ENCODE measurements around the gene IGF1R. TPM values are rescaled to one million over a fixed set of nuclear protein-coding genes. Genes with fewer than 3 reads are reported as not detected.

IGF1R gene
- total and polyA plus RNA-seq, 2 of the 13 experiments (the other 11 are each of a cell fraction or from before 2014, with no cell fraction given): 15.9 to 18.4 TPM

GRCh38 chr15:98981851-98982722 is 333.7 kb downstream of the IGF1R start (continued):
- TF ChIP-seq JUN (CRISPR knock-in tag; IDR thresholded peaks at IDR 0.05) (no peak), SNAPC5 (CRISPR knock-in tag; IDR thresholded peaks at IDR 0.05; ENCODE audit: borderline replicate concordance) (no peak), ZNF800 (CRISPR knock-in tag; IDR thresholded peaks at IDR 0.05) (no peak)

- H3K4me3 ChIP-seq (replicated peaks in 1 of 3; ENCODE audit: insufficient read depth in 1 of 3, low read depth in 2 of 3, low read length in 3 of 3): no peak overlapping the region
- in situ Hi-C loops (cut with HindIII; ENCODE audit: extremely low pct_ligation_motif_present, low pct_unique_long_range_greater_than_20kb): no loop called here
- ChIA-PET CTCF (ENCODE audit: low intra/inter-chr PET ratio, low total read pairs) (no interaction called here), POLR2A (no interaction called here)
- TF ChIP-seq MAFK (conservative IDR thresholded peaks at IDR 0.05 in 1 of 2, IDR thresholded peaks at IDR 0.05 in 1 of 2; ENCODE audit: low read length in 2 of 2) (peak; percentile 50 to 52; a peak in 2 of 4 replicates), ZNF766 (CRISPR knock-in tag; IDR thresholded peaks at IDR 0.05; ENCODE audit: borderline replicate concordance) (no peak), MAFF (IDR thresholded peaks at IDR 0.05; ENCODE audit: low read depth, low read length) (peak; percentile 38; the same call in 1 of the 2 replicates)
- no peaks in the 10 kb centered on the region for H3K36me3 ChIP-seq (replicated peaks in 1 of 2; ENCODE audit: control insufficient read depth in 1 of 2, insufficient read depth in 2 of 2, low read length in 2 of 2)
- no peak for DNase-seq (ENCODE audit: low spot score)
- H3K4me1 ChIP-seq (ENCODE audit: insufficient read depth, low read length): 0 out of 2 replicates have a peak, but pooled peaks cover 9% of the 10 kb centered on the region
- WGBS (ENCODE audit: low lambda C conversion rate): 26% methylated on average over 2 of the region's 2 CpGs
- no peaks in the 10 kb centered on the region for H3K79me2 ChIP-seq (ENCODE audit: insufficient read depth, low read length)
- H3K4me2 ChIP-seq (ENCODE audit: low read depth, low read length): no peak overlapping the region
- H3K9me3 ChIP-seq (ENCODE audit: low read length): peaks cover 11% of the 10 kb centered on the region; the same call in 1 of the 2 replicates
- intact Hi-C loops (cut with micrococcal nuclease; ENCODE audit: unreplicated experiment): no loop called here
- ATAC-seq: no peak
- FAIRE-seq: no peak
- no peak overlapping the region for H3K9ac ChIP-seq (ENCODE audit: insufficient read depth, low read depth, low read length)
- no TSS peak for BruUV-seq (replicated peaks)
- no peaks in the 10 kb centered on the region for H4K20me1 ChIP-seq (ENCODE audit: insufficient read depth, low read length)
- H3K27ac ChIP-seq (ENCODE audit: extremely low read length, insufficient read depth, low read length): no peak overlapping the region
- no peak overlapping the region for H2AFZ ChIP-seq (ENCODE audit: low read length)
- H3K27me3 ChIP-seq (ENCODE audit: control insufficient read depth in 1 of 2, insufficient read depth in 2 of 2, low read length in 2 of 2): no peaks in the 10 kb centered on the region
These were observed 335.0 kb downstream of the IGF1R start for GRCh38 chr15:98983334-98983733.
